ENCODE data around the gene PAQR3.

DNA sequence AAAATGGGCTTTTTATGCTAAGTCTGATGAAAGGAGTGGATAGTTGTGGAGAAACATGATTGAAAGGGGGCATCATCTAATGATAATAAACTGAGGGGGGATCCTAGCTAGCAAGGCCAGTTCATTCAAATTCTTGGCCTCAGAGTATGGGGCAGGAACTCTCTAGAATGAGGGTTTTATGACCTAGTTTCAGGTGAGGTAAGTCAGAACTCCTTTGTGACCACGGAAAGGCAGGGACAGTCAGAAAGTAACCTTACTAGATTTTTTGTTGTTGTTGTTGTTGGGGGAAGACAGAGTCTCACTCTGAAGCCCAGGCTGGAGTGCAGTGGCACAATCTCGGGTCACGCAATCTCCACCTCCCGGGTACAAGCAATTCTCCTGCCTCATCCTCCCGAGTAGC is 1.5 kb upstream of the PAQR3 start:
- TF ChIP-seq, protein P1, sequence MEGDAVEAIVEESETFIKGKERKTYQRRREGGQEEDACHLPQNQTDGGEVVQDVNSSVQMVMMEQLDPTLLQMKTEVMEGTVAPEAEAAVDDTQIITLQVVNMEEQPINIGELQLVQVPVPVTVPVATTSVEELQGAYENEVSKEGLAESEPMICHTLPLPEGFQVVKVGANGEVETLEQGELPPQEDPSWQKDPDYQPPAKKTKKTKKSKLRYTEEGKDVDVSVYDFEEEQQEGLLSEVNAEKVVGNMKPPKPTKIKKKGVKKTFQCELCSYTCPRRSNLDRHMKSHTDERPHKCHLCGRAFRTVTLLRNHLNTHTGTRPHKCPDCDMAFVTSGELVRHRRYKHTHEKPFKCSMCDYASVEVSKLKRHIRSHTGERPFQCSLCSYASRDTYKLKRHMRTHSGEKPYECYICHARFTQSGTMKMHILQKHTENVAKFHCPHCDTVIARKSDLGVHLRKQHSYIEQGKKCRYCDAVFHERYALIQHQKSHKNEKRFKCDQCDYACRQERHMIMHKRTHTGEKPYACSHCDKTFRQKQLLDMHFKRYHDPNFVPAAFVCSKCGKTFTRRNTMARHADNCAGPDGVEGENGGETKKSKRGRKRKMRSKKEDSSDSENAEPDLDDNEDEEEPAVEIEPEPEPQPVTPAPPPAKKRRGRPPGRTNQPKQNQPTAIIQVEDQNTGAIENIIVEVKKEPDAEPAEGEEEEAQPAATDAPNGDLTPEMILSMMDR (IDR thresholded peaks at IDR 0.05): no peak
- TF ChIP-seq POLR2A (IDR thresholded peaks at IDR 0.05): no peak

All from prostate gland (tissue), 2 donors.